Measurements from ENCODE around the gene NTM.
A peak's percentile ranks its signal among the peaks of the same experiment; 100 is the strongest.

NTM gene

DNA sequence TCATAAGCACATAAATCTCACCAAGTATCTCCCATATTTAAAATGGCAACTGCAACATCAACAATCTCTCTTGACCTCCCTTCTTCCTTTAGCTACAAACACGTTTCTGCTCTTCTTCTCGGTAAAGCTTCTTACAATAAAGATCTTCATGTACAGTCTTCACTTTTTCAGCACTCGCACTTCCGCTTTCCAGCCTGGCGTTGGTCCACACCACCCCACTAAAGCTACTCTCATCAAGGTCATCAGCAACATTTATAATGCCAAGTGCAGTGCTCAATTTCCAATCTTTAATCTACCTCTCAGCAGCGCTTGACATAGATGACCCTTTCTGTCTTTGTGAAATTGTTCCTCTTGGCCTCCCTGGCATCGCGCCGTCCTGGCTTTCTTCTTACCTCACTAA lies 33.6 kb downstream of the NTM start:
- TF ChIP-seq, protein P1, sequence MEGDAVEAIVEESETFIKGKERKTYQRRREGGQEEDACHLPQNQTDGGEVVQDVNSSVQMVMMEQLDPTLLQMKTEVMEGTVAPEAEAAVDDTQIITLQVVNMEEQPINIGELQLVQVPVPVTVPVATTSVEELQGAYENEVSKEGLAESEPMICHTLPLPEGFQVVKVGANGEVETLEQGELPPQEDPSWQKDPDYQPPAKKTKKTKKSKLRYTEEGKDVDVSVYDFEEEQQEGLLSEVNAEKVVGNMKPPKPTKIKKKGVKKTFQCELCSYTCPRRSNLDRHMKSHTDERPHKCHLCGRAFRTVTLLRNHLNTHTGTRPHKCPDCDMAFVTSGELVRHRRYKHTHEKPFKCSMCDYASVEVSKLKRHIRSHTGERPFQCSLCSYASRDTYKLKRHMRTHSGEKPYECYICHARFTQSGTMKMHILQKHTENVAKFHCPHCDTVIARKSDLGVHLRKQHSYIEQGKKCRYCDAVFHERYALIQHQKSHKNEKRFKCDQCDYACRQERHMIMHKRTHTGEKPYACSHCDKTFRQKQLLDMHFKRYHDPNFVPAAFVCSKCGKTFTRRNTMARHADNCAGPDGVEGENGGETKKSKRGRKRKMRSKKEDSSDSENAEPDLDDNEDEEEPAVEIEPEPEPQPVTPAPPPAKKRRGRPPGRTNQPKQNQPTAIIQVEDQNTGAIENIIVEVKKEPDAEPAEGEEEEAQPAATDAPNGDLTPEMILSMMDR (IDR thresholded peaks at IDR 0.05; ENCODE audit: extremely low read depth, missing control alignments): no peak
- DNase-seq (ENCODE audit: low spot score): no peak

DNA sequence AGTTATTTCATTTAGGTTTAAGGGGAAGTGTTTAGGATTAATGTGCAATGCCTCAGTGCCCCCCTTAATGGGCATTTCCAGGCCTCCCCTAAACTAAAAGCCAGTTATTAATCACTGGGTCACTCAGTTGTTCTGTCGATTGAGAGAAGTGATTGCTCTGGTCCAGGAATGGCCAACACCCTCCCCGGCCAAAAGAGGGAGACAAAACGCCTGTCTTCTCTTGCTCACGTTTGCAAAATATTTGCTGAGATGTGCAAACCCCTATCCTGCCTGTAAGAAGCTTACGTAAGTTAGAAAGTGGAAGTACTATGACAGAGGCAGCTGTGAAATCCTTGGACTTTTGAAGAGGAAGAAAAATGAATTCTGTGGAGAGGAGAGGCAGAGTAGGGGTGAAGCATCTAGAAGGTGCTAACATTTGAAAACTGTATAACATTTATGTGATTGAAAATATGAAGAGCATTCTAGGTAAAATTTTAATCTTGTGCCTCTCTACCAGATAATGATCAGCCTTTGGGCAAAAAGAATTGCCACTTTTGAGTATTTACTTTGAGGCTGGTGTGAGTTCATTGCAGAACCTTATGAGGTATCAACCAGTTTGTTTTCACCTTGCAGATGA lies 37.7 kb downstream of the NTM start:
- TF ChIP-seq, protein P1 (IDR thresholded peaks at IDR 0.05; ENCODE audit: extremely low read depth, missing control alignments): peak; percentile 58
- peak; percentile 30 for DNase-seq (ENCODE audit: low spot score)

DNA sequence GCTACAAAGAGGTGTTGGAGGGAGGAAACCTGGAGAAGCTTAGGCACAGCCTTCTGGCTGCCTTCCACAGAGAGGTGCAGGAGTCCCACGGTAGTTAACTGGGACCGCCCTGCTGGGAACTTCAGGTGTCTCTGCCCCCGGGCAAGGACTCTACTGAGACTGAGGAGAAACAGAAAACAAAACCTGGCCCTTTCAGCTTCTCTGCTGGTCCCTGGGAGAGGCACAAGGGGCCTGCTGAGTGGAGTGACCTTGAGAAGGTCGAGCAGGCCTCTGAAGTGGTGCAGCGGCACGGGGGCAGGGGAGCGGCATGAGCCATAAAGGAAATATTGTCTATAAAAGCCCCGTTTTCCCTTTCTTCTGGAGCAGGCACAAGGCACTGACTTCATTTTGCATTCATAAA lies 38.9 kb downstream of the NTM start:
- TF ChIP-seq, protein P1 (IDR thresholded peaks at IDR 0.05; ENCODE audit: extremely low read depth, missing control alignments): no peak
- DNase-seq (ENCODE audit: low spot score): no peak

DNA sequence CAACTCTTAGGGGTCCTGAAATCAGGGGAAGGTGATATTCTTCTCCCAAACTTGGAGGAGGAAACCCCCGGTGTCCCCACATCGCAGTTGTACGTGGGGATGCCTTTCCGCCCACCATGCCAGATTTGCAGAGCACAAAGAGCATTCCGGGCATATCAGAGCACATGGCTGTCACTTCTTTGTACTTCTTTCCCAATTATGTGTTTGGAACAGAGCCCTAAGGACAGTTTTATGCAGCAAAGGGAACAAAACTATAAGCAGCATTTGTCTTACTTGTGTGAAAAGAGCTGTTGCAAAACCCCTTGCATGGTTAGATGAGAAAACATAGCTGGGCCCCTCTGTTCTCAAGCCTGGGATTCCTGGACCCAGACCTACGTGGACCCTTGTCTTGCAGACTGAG lies 41.2 kb downstream of the NTM start:
- TF ChIP-seq, protein P1 (IDR thresholded peaks at IDR 0.05; ENCODE audit: extremely low read depth, missing control alignments): no peak
- no peak for DNase-seq (ENCODE audit: low spot score)

DNA sequence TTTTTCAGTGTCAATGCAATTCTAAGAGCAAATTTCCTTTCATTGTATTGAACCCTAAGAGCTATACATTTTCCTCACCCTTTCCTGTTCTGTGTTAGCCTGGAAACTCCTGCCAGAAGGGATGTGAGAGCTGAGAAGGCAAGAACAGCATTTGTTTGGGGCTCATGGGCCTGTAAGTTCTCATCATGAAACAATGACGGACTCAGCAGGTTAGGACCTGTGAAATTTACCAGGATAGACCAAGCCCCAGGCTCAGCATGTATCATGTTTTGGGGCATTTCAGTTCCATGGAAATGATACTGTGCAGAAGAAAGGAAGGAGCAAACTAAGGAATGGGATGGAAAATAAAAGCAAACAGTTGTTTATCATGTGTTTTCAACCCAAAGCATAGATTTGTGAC lies 41.6 kb downstream of the NTM start:
- no peak for DNase-seq (ENCODE audit: low spot score)
- TF ChIP-seq, protein P1 (IDR thresholded peaks at IDR 0.05; ENCODE audit: extremely low read depth, missing control alignments): no peak

DNA sequence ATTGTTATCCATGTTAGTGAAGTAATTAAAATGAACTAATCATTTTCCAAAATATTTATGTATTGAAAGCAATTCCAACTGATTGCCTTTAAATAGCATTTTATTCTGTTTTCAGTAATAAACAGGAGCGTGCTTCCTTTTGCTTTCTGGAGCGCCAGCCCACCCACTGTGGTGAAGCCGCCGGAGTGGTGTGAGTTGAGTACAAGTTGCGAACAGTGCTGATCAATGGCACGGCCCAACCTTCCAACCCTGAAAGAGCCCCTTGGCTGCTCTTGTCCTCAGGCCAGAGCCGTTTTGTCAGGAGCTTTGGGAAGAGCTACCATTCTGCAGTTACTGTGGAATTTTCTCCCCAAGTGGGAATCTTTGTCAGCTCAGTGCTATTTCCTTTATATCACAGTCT lies 42.8 kb downstream of the NTM start:
- TF ChIP-seq, protein P1 (IDR thresholded peaks at IDR 0.05; ENCODE audit: extremely low read depth, missing control alignments): no peak

DNA sequence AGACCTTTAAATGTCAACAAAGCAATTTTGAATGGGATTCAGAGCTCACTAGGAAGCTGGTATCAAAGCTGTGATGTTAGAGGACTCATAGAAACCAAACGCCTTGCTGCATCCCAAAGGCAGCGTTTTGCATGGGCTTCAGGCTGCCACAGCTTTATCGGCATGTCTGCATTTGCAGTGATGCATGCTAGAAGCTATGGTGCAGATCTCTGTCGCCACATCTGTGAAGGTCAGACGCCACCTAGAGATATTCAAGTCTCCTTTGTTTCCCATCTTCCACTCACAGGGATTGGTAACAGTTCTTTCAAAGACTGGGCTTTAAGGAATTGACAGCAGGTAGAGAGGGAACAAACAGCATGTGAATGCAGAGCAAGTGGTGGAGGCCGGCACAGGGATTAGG lies 47.8 kb downstream of the NTM start:
- DNase-seq (ENCODE audit: low spot score): no peak

More for the DNA sequence above, 42.8 kb downstream of the NTM start:
- no peak for DNase-seq (ENCODE audit: low spot score)

More for the DNA sequence above, 47.8 kb downstream of the NTM start:
- TF ChIP-seq, protein P1 (IDR thresholded peaks at IDR 0.05; ENCODE audit: extremely low read depth, missing control alignments): no peak
